ENCODE results near the gene OR5F1.

OR5F1 gene

GRCh38 chr11:55994525-55994924 is at the start of gene OR5F1:
Gene OR5F1 (minus strand): TSS chr11:55994625. CDS start chr11:55994625, 0 bp downstream.
- no peak for DNase-seq

GRCh38 chr11:56027354-56027753 is 32.9 kb upstream of the OR5F1 start, which contains the start of gene OR5AS1:
Gene OR5AS1 (plus strand): TSS chr11:56027654. CDS start chr11:56030419, 2,765 bp downstream.
- DNase-seq: no peak

- no peak for DNase-seq
These were observed 19.4 kb upstream of the OR5F1 start for GRCh38 chr11:56013805-56014204.

GRCh38 chr11:56010716-56011115 is 16.3 kb upstream of the OR5F1 start:
- DNase-seq: no peak

- no peak for DNase-seq
These were observed 23.5 kb downstream of the OR5F1 start for GRCh38 chr11:55970935-55971334.

GRCh38 chr11:55969845-55970244 is 24.6 kb downstream of the OR5F1 start, which contains the start of gene OR10AG1:
Gene OR10AG1 (minus strand): TSS chr11:55969945. CDS start chr11:55969907, 38 bp downstream.
- no peak for DNase-seq

GRCh38 chr11:55967914-55968313 is 26.5 kb downstream of the OR5F1 start:
- no peak for DNase-seq

GRCh38 chr11:55966391-55966790 is 28.0 kb downstream of the OR5F1 start:
- no peak for DNase-seq

- no peak for DNase-seq
These were observed 37.9 kb downstream of the OR5F1 start for GRCh38 chr11:55956521-55956920.

- no peak for DNase-seq
These were observed 45.1 kb downstream of the OR5F1 start for GRCh38 chr11:55949330-55949729.
